Transverse colon (tissue), 4 donors: ENCODE data around the gene RAPGEF4. TPM values are rescaled to one million over a fixed set of nuclear protein-coding genes. Genes with fewer than 3 reads are reported as not detected.

Source experiments
- DNase-seq: peaks from one replicate; pipeline ENCODE4 v3.0.0-alpha.2; 2019
- H3K27ac ChIP-seq, 4 donors: fragments of 200-600 bp; sonication (generic); 2 replicates each; pipeline ENCODE4 v1.5.1; 2016 to 2018; ENCODE audit warnings: inconsistent platforms in 4 of 4
- H3K27me3 ChIP-seq: fragments of 200-600 bp; sonication (generic); 2 replicates; pipeline ENCODE4 v1.5.1; 2017; ENCODE audit warnings: inconsistent platforms
- H3K36me3 ChIP-seq, 4 donors: fragments of 200-600 bp; sonication (generic); 2 replicates each; pipeline ENCODE4 v1.5.1; 2017 to 2019; ENCODE audit warnings: inconsistent platforms in 4 of 4
- H3K4me1 ChIP-seq, 4 donors: fragments of 200-600 bp; sonication (generic); 2 replicates each; pipeline ENCODE4 v1.5.1; 2017 to 2020; ENCODE audit warnings: inconsistent platforms in 4 of 4
- H3K4me3 ChIP-seq, 4 donors: fragments of 200-600 bp; sonication (generic); 1 replicate in 1 of 4; 2 replicates in 3 of 4; pipeline versions ENCODE4 v1.5.1 to v1.6.1; 2017 to 2019; ENCODE audit warnings: inconsistent platforms in 4 of 4
- H3K9me3 ChIP-seq, 2 donors: fragments of 200-600 bp; sonication (generic); 2 replicates each; pipeline ENCODE4 v1.5.1; 2017 to 2019; ENCODE audit warnings: inconsistent platforms in 2 of 2
- EP300 ChIP-seq: sonication (generic); formaldehyde crosslinking; IDR thresholded peaks from one replicate; pipeline ENCODE4 v1.6.1; 2017; ENCODE audit warnings: antibody characterized with exemption, low read depth
- POLR2A ChIP-seq: fragments of 450-650 bp; IDR thresholded peaks from one replicate; pipeline ENCODE4 v1.6.1; 2016; ENCODE audit warnings: antibody characterized with exemption, mild to moderate bottlenecking, moderate library complexity
- POLR2AphosphoS5 ChIP-seq, 3 donors: sonication (generic); formaldehyde crosslinking; IDR thresholded peaks; one replicate each; pipeline ENCODE4 v1.6.1; 2016; ENCODE audit warnings: antibody characterized with exemption in 3 of 3
- WGBS, 2 donors: methylation state at CpG; one replicate each; pipeline ENCODE4 v1.1.5; 2018; ENCODE audit warnings: low coverage in 1 of 2; 5-methylcytosine and 5-hydroxymethylcytosine counted together
- in situ Hi-C, 4 donors: fragments of 200-750 bp; cut with MboI; loops; one replicate each; pipeline versions ENCODE4 v1.15.0 to v1.15.1; 2017; ENCODE audit warnings: low sequenced_read_pairs in 3 of 4, low pct_ligation_motif_present in 1 of 4, low pct_unique_long_range_greater_than_20kb in 1 of 4
- intact Hi-C: fragments of 100-400 bp; cut with DNase I; formaldehyde crosslinking; loops from one replicate; pipeline ENCODE4 v1.15.1; 2023; ENCODE audit warnings: low total_unique reads
- total RNA-seq, 4 donors: library from RNA; depleted of rRNA; stranded (reverse); fragments of >200 nt; gene quantifications; one replicate each; pipeline ENCODE4 v1.1.0, GENCODE V29; 2016
- TF ChIP-seq, protein P1 (sequence below), 5 experiments: fragments of 200-600 bp in 3 of 5; fragments of 450-650 bp in 2 of 5; sonication (generic) in 3 of 5; IDR thresholded peaks; 1 replicate in 2 of 5; 2 replicates in 3 of 5; pipeline ENCODE4 v1.5.1; 2016 to 2017; ENCODE audit warnings: antibody characterized with exemption in 5 of 5, inconsistent platforms in 3 of 5, mild to moderate bottlenecking in 2 of 5, moderate library complexity in 1 of 5

The RAPGEF4 gene
- total RNA-seq, 4 donors from 2014 or later, result 1.4 to 12.3 (median 2.2) TPM; not detected in 1

DNA sequence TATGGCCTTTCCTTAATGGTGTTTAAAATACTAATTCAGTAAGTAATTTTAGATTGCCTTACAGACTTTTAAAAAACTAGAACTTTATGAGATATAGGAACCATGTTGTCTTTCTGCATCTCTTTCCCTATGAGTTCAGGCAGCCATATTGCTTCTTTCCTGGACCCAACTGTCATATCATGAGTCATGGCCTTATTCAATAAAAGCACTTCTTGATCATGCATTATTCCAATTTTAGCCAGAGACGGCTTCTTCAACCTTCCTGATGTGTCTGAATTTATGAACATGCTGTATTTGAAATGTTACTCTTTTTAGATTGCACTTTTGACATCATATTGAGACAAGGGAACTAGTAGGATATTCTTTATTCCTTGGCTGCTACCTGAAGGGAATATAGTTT is 274.6 kb downstream of the RAPGEF4 start:
- TF ChIP-seq POLR2AphosphoS5 (IDR thresholded peaks at IDR 0.05) (no peak), POLR2A (no peak), EP300 (no peak)
- TF ChIP-seq, protein P1, sequence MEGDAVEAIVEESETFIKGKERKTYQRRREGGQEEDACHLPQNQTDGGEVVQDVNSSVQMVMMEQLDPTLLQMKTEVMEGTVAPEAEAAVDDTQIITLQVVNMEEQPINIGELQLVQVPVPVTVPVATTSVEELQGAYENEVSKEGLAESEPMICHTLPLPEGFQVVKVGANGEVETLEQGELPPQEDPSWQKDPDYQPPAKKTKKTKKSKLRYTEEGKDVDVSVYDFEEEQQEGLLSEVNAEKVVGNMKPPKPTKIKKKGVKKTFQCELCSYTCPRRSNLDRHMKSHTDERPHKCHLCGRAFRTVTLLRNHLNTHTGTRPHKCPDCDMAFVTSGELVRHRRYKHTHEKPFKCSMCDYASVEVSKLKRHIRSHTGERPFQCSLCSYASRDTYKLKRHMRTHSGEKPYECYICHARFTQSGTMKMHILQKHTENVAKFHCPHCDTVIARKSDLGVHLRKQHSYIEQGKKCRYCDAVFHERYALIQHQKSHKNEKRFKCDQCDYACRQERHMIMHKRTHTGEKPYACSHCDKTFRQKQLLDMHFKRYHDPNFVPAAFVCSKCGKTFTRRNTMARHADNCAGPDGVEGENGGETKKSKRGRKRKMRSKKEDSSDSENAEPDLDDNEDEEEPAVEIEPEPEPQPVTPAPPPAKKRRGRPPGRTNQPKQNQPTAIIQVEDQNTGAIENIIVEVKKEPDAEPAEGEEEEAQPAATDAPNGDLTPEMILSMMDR (IDR thresholded peaks at IDR 0.05), result no peak
- Histone ChIP-seq H3K27me3 (no peaks in the 10 kb centered on the region), H3K27ac (no peak overlapping the region), H3K9me3 (no peaks in the 10 kb centered on the region), H3K4me1 (no peaks in the 10 kb centered on the region), H3K36me3 (no peaks in the 10 kb centered on the region), H3K4me3 (no peak overlapping the region)
- intact Hi-C loops (no loop called here), in situ Hi-C loops (loop anchor here in 1 of 4 donors (25.0 kb wide), 1 partner anchor 1327 kb away; the partner anchor contains the start of gene SP9)
- DNase-seq, result no peak
- 87 to 90% methylated on average over 1 of the region's 1 CpG for WGBS, 2 donors

DNA sequence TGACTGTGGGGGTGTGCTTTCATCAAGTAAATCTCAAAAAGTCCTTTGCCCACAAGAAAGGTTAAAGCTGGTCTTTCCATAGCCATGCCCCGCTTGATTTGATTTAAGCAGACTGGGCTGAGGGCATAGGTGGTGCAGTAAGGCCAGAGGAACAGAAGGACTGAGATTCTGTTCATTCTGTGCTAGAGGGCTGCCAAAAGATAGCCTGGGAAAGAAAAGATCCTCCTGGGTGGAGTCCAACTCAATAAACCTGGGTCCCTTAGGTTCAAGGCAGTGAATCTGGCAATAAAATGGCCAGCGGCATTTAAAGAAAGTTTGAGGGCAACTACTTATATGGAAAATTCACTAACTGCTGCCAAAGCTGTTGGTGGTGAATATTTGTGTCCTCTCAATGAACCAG is 280.8 kb downstream of the RAPGEF4 start:
- no peaks in the 10 kb centered on the region for H3K27me3 ChIP-seq
- H3K27ac ChIP-seq, result no peak overlapping the region
- H3K9me3 ChIP-seq, result no peaks in the 10 kb centered on the region
- no peak overlapping the region for H3K4me3 ChIP-seq
- DNase-seq, result no peak
- intact Hi-C loops (no loop called here), in situ Hi-C loops (loop anchor here in 1 of 4 donors (25.0 kb wide), 1 partner anchor 1321 kb away; the partner anchor contains the start of gene SP9)
- WGBS, 2 donors, result 69 to 72% methylated on average over 2 of the region's 2 CpGs
- TF ChIP-seq, protein P1 (IDR thresholded peaks at IDR 0.05), result no peak
- TF ChIP-seq EP300 (no peak), POLR2AphosphoS5 (IDR thresholded peaks at IDR 0.05) (no peak), POLR2A (no peak)
- peaks cover 0 to 4% (median 0%) of the 10 kb centered on the region in 4 donors for H3K4me1 ChIP-seq
- H3K36me3 ChIP-seq, result no peaks in the 10 kb centered on the region

DNA sequence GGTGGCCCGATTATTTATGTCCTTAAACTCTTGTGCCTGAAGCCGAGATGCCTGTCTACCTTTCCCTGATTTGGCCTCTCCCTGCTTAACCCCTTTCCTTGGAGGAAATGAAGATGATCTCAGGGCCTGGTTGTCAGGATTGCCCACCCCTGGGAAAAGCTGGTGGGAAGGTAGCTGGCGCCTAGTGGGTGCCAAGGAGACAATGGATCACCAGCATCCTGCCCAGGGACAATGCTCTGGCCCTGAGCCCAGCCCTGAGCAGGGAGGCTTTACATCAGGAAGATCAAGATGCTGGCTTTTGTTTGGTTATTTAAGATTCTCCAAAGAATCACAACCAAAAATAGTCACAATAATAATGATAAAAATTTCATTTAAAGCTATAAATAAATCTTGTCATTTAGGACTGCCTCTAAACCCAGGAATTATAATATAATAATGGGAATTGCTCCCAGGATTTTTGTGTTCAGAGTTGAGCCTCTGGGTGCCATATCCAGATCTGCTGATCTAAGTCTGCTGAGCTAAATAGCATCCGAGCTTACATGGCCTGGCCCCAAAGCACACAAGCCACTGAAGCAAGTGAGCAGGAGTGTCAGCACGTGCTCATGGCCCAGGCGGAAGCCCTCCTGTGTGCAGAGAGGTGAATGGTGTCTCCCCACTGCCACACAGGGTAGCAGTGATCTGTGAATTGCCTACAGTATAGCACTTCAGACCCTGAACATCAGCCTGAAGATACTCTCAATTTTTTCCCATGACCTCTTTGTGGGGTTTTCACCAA is 282.2 kb downstream of the RAPGEF4 start:
- H3K4me1 ChIP-seq, result peaks cover 0 to 4% (median 0%) of the 10 kb centered on the region in 4 donors
- no peak overlapping the region for H3K4me3 ChIP-seq
- WGBS, 2 donors, result 67 to 78% methylated on average over 1 to 6 of the region's 6 CpGs
- no peaks in the 10 kb centered on the region for H3K27me3 ChIP-seq
- in situ Hi-C loops (loop anchor here in 1 of 4 donors (25.0 kb wide), 1 partner anchor 1319 kb away; the partner anchor contains the start of gene SP9), intact Hi-C loops (no loop called here)
- H3K36me3 ChIP-seq, result no peaks in the 10 kb centered on the region
- TF ChIP-seq, protein P1 (IDR thresholded peaks at IDR 0.05), result no peak
- TF ChIP-seq POLR2AphosphoS5 (IDR thresholded peaks at IDR 0.05), result no peak
- TF ChIP-seq POLR2A, result no peak
- TF ChIP-seq EP300, result no peak
- no peaks in the 10 kb centered on the region for H3K9me3 ChIP-seq
- DNase-seq, result no peak
- no peak overlapping the region for H3K27ac ChIP-seq

- Histone ChIP-seq H3K9me3 (no peaks in the 10 kb centered on the region), H3K27me3 (no peaks in the 10 kb centered on the region), H3K27ac (no peak overlapping the region), H3K4me1 (peaks cover 0 to 4% (median 0%) of the 10 kb centered on the region in 4 donors), H3K4me3 (no peak overlapping the region), H3K36me3 (no peaks in the 10 kb centered on the region)
- intact Hi-C loops (no loop called here), in situ Hi-C loops (loop anchor here in 2 of 4 donors (10.0 to 25.0 kb wide), 2 partner anchors 195 to 1318 kb away; partner anchors contain the start of gene SP9 (in 1 of the 2))
- no peak for DNase-seq
- TF ChIP-seq, protein P1 (IDR thresholded peaks at IDR 0.05), result no peak
- TF ChIP-seq EP300 (no peak), POLR2A (no peak), POLR2AphosphoS5 (IDR thresholded peaks at IDR 0.05) (no peak)
Observed at GRCh38 chr2:173019755-173020154, 284.1 kb downstream of the RAPGEF4 start.
